HG03060 (cell line): ENCODE data around the gene ANAPC13.

Experiments used
- ATAC-seq: cut with Tn5 transposase; IDR thresholded peaks from one replicate; pipeline ENCODE4 v1.9.1; 2021; ENCODE audit warnings: low read depth, moderate number of reproducible peaks; ENCODE audit not compliant: unreplicated experiment

ANAPC13 gene

GRCh38 chr3:134457376-134458074 lies 28.3 kb downstream of the ANAPC13 start:
- ATAC-seq = no peak

GRCh38 chr3:134453631-134454030 lies 32.2 kb downstream of the ANAPC13 start:
- no peak for ATAC-seq

GRCh38 chr3:134449951-134450350 lies 35.8 kb downstream of the ANAPC13 start:
- ATAC-seq = no peak

GRCh38 chr3:134449277-134449676 lies 36.5 kb downstream of the ANAPC13 start:
- ATAC-seq = no peak

GRCh38 chr3:134448664-134449063 lies 37.1 kb downstream of the ANAPC13 start:
- no peak for ATAC-seq

GRCh38 chr3:134447351-134447750 lies 38.4 kb downstream of the ANAPC13 start:
- ATAC-seq = no peak

GRCh38 chr3:134446800-134447199 lies 39.0 kb downstream of the ANAPC13 start:
- ATAC-seq = no peak

GRCh38 chr3:134445636-134446035 lies 40.1 kb downstream of the ANAPC13 start:
- no peak for ATAC-seq

- no peak for ATAC-seq
Observed at GRCh38 chr3:134445095-134445494, 40.7 kb downstream of the ANAPC13 start.

GRCh38 chr3:134441821-134442220 lies 44.0 kb downstream of the ANAPC13 start:
- no peak for ATAC-seq

- ATAC-seq = no peak
Observed at GRCh38 chr3:134441321-134441720, 44.5 kb downstream of the ANAPC13 start.

GRCh38 chr3:134437211-134437752 lies 48.5 kb downstream of the ANAPC13 start:
- ATAC-seq = no peak

GRCh38 chr3:134432236-134432635 lies 53.5 kb downstream of the ANAPC13 start:
- ATAC-seq = no peak

- no peak for ATAC-seq
Observed at GRCh38 chr3:134430950-134431445, 54.8 kb downstream of the ANAPC13 start.

- no peak for ATAC-seq
Observed at GRCh38 chr3:134430174-134430573, 55.6 kb downstream of the ANAPC13 start.

GRCh38 chr3:134428401-134428800 lies 57.4 kb downstream of the ANAPC13 start:
- ATAC-seq = no peak
